Keratinocyte (primary cell): ENCODE data around the gene MOB3B.

Experiments
- CTCF ChIP-seq, 3 experiments: IDR thresholded peaks in 1 of 3; conservative IDR thresholded peaks in 1 of 3; optimal IDR thresholded peaks in 1 of 3; 2 replicates in 2 of 3; 3 replicates in 1 of 3; pipeline versions ENCODE3 to v1.5.1; 2011; ENCODE audit warnings: low read length in 3 of 3, mild to moderate bottlenecking in 3 of 3, moderate library complexity in 2 of 3, control low read depth in 1 of 3, inconsistent platforms in 1 of 3; ENCODE audit not compliant: insufficient read depth in 2 of 3; ENCODE audit errors: extremely low read depth in 1 of 3
- EZH2 ChIP-seq: IDR thresholded peaks from one replicate; pipeline ENCODE4 v1.6.1; 2012; ENCODE audit warnings: inconsistent platforms, mild to moderate bottlenecking, low read length, moderate library complexity

GRCh38 chr9:27528886-27529315, 713 bp downstream of the MOB3B start:
- TF ChIP-seq CTCF (optimal IDR thresholded peaks at IDR 0.05 in 1 of 3, IDR thresholded peaks at IDR 0.05 in 1 of 3, conservative IDR thresholded peaks at IDR 0.05 in 1 of 3; ENCODE audit: extremely low read depth in 1 of 3, insufficient read depth in 2 of 3, low read length in 3 of 3) = peak in 1 of 3 experiments; percentile 7
- TF ChIP-seq EZH2 = no peak
